Body of pancreas (tissue), 4 donors: ENCODE measurements around the gene EPHB1.

Experiments used
- POLR2A ChIP-seq, 3 donors: fragments of 450-650 bp; IDR thresholded peaks; one replicate each; pipeline ENCODE4 v1.6.1; 2016; ENCODE audit warnings: antibody characterized with exemption in 3 of 3, mild to moderate bottlenecking in 2 of 3
- TF ChIP-seq, protein P1 (sequence below), 7 experiments: fragments of 450-650 bp in 4 of 7; fragments of 200-600 bp in 3 of 7; sonication (generic) in 3 of 7; IDR thresholded peaks; one replicate each; pipeline ENCODE4 v1.5.1; 2016 to 2019; ENCODE audit warnings: antibody characterized with exemption in 7 of 7

DNA sequence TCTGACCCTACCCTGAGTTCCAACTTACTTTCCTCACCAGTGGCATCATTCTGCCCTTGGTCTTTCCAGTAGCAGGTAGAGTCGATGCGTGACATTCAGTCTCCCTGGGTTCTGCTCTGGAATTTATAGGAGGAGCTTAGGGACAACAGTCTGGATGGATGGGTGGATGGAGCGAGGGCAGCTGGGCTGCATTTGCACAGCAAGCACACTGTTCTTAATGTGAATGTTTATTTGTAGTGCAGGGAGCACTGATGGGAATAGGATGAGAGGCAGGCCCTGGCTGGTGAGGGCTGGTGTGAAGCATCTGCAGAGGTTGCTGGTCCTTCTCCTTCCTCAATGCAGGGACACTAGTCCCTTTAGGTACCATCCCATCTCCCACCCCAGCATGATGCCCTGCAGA, 176.2 kb downstream of the EPHB1 start:
- TF ChIP-seq, protein P1, sequence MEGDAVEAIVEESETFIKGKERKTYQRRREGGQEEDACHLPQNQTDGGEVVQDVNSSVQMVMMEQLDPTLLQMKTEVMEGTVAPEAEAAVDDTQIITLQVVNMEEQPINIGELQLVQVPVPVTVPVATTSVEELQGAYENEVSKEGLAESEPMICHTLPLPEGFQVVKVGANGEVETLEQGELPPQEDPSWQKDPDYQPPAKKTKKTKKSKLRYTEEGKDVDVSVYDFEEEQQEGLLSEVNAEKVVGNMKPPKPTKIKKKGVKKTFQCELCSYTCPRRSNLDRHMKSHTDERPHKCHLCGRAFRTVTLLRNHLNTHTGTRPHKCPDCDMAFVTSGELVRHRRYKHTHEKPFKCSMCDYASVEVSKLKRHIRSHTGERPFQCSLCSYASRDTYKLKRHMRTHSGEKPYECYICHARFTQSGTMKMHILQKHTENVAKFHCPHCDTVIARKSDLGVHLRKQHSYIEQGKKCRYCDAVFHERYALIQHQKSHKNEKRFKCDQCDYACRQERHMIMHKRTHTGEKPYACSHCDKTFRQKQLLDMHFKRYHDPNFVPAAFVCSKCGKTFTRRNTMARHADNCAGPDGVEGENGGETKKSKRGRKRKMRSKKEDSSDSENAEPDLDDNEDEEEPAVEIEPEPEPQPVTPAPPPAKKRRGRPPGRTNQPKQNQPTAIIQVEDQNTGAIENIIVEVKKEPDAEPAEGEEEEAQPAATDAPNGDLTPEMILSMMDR (IDR thresholded peaks at IDR 0.05): no peak
- no peak for TF ChIP-seq POLR2A (IDR thresholded peaks at IDR 0.05)
